HG03460 (cell line): Measurements from ENCODE around the gene IPO4.
A peak's percentile ranks its signal among the peaks of the same experiment; 100 is the strongest.
"Not testable (repeated sequence)": the region's sequence is repeated elsewhere in the genome, so short reads cannot be mapped to it uniquely, and the experiment has no call there.

Experiments
- ATAC-seq: cut with Tn5 transposase; IDR thresholded peaks from one replicate; pipeline ENCODE4 v1.9.1; 2021; ENCODE audit not compliant: unreplicated experiment

The IPO4 gene

GRCh38 chr14:24215495-24216344 lies 27.1 kb upstream of the IPO4 start, which contains the start of gene MDP1:
Gene MDP1 (minus strand): TSS chr14:24216066. CDS start chr14:24215955, 111 bp downstream.
- ATAC-seq: peak; percentile 61

- ATAC-seq: no peak
Measured at GRCh38 chr14:24213866-24214662, 25.4 kb upstream of the IPO4 start.

GRCh38 chr14:24212924-24213865 lies 24.6 kb upstream of the IPO4 start, which contains the start of gene CHMP4A:
Gene CHMP4A (minus strand): TSS chr14:24213488. CDS start chr14:24213439, 49 bp downstream.
- ATAC-seq: peak; percentile 83

GRCh38 chr14:24211311-24211710 lies 22.7 kb upstream of the IPO4 start:
- no peak for ATAC-seq

GRCh38 chr14:24207625-24208024 lies 19.0 kb upstream of the IPO4 start:
- ATAC-seq: no peak

- no peak for ATAC-seq
Measured at GRCh38 chr14:24207104-24207551, 18.5 kb upstream of the IPO4 start.

- no peak for ATAC-seq
Measured at GRCh38 chr14:24206260-24207103, 17.9 kb upstream of the IPO4 start.

GRCh38 chr14:24204163-24205146 lies 15.8 kb upstream of the IPO4 start:
- no peak for ATAC-seq

GRCh38 chr14:24203249-24203886 lies 14.8 kb upstream of the IPO4 start:
- not testable (repeated sequence) for ATAC-seq

GRCh38 chr14:24202538-24202937 lies 13.9 kb upstream of the IPO4 start:
- ATAC-seq: not testable (repeated sequence)

GRCh38 chr14:24198814-24199524 lies 10.4 kb upstream of the IPO4 start:
- no peak for ATAC-seq

GRCh38 chr14:24197056-24197450 lies 8.4 kb upstream of the IPO4 start:
- ATAC-seq: no peak

GRCh38 chr14:24196071-24197055 lies 7.7 kb upstream of the IPO4 start:
- ATAC-seq: no peak

- peak; percentile 87 for ATAC-seq
Measured at GRCh38 chr14:24195186-24196070, 6.8 kb upstream of the IPO4 start, which contains the start of gene TM9SF1. Gene TM9SF1 (minus strand): TSS chr14:24195441. CDS start chr14:24195019, 422 bp downstream.

- ATAC-seq: no peak
Measured at GRCh38 chr14:24194873-24195185, 6.2 kb upstream of the IPO4 start.
